Measurements from ENCODE around the gene CSNK1D. TPM values are rescaled to one million over a fixed set of nuclear protein-coding genes. Genes with fewer than 3 reads are reported as not detected.

CSNK1D gene
- total and polyA plus RNA-seq, 2 experiments from 2014 or later, result 55.3 to 66.4 TPM

DNA sequence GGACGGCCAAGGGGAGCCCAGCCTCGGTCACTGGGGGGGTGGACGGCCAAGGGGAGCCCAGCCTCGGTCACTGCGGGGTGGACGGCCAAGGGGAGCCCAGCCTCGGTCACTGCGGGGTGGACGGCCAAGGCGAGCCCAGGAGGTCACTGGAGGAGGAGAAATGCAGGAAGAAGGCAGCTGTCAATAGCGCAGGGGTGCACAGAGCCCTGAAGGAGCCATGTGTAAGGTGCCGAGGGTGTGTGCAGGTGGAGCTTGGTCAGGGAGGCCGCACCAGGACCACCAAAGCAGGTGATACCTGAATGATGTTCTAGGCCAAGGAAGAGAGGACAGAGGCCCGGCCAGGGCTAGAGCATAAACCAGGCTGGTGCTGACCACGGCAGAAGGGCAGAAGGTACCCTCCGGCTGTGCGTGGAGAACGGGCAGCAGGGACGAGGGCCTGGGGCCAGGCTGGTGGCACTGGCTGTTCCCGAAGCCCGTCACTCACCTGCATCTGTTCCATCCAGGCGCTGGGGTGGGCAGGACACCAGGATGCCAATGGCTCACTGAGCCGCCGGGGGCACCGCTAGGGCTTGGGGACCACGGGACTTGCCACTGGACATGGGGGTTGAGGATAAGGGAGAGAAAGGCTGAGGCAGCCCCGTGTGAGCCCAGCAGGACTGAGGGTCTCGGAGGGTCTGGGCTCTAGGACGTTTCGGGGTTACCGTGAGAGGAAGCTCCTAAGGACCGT is 55.0 kb downstream of the CSNK1D start:
- TF ChIP-seq EZH2phosphoT487 (IDR thresholded peaks at IDR 0.05; ENCODE audit: unreplicated experiment), result no peak
- no peak for ATAC-seq
- Histone ChIP-seq H3K27ac (ENCODE audit: low read depth) (no peak overlapping the region), H3K9me2 (ENCODE audit: insufficient read depth) (no peaks in the 10 kb centered on the region), H3K4me3 (no peak overlapping the region), H3K36me3 (ENCODE audit: insufficient read depth) (no peaks in the 10 kb centered on the region), H3F3A (replicated peaks; ENCODE audit: low read depth) (no peaks in the 10 kb centered on the region), H3K27me3 (ENCODE audit: insufficient read depth) (peaks cover 16% of the 10 kb centered on the region), H3K79me2 (replicated peaks; ENCODE audit: insufficient read depth) (no peaks in the 10 kb centered on the region), H3K4me1 (ENCODE audit: insufficient read depth) (no peaks in the 10 kb centered on the region), H3K4me2 (no peak overlapping the region), H4K20me1 (replicated peaks; ENCODE audit: insufficient read depth) (no peaks in the 10 kb centered on the region), H2AFZ (no peak overlapping the region)
- DNase-seq (ENCODE audit: low spot score), result no peak
- H3K9me3 Mint-ChIP-seq, result peaks cover 4% of the 10 kb centered on the region; the same call in 1 of the 3 replicates
- H3K36me3 Mint-ChIP-seq (ENCODE audit: low read depth), result no peaks in the 10 kb centered on the region
- no peaks in the 10 kb centered on the region; the same call in 2 of the 3 replicates for H3K4me1 Mint-ChIP-seq
- H3K27me3 Mint-ChIP-seq (ENCODE audit: insufficient read depth, low read depth, poor library complexity), result peaks cover 27% of the 10 kb centered on the region
- no peak overlapping the region for H3K4me3 Mint-ChIP-seq
- no peak overlapping the region for H3K27ac Mint-ChIP-seq

DNA sequence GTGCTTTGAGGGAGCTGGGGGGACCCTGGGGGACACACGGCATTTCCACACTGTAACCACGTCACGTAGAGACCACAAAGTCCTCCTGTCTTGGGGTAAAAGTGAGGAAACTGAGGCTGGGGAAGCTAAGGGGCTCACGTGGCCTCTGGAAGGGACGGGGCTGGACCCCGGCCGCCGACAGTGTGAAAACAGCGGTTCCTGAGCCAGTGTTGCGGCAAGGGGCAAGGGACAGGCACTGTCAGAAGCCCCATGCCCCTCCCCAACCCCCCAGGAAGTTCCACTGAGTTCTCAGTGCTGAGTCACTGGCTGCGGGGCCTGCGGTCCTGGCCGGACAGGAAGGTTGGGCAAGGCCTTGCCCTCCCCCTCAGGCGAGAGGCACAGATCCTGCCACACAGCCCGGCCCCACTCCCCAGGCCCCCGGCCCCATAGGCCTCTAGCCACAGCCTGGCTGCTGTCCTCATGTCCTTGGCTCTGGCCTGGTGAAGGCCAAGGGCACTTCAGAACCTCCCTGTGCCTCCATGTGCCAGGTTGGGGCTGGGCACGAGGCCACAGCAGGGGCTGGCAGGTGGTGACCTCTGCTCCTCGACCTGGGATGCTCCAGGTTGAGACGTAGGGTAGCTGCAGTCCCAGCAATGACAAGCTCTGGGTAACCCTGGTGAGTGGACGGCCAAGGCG is 55.8 kb downstream of the CSNK1D start:
- H2AFZ ChIP-seq, result no peak overlapping the region
- H3K9me2 ChIP-seq (ENCODE audit: insufficient read depth), result no peaks in the 10 kb centered on the region
- ATAC-seq (no peak), DNase-seq (ENCODE audit: low spot score) (no peak)
- no peak for TF ChIP-seq POLR2AphosphoS5 (IDR thresholded peaks at IDR 0.05; ENCODE audit: low read depth)
- no peak for TF ChIP-seq EZH2 (IDR thresholded peaks at IDR 0.05; ENCODE audit: low read depth, unreplicated experiment)
- H3K79me2 ChIP-seq (replicated peaks; ENCODE audit: insufficient read depth), result no peaks in the 10 kb centered on the region
- no peaks in the 10 kb centered on the region for H3F3A ChIP-seq (replicated peaks; ENCODE audit: low read depth)
- H3K36me3 Mint-ChIP-seq (ENCODE audit: low read depth), result no peaks in the 10 kb centered on the region
- H3K9me3 Mint-ChIP-seq, result peaks cover 4% of the 10 kb centered on the region; the same call in 1 of the 3 replicates
- no peaks in the 10 kb centered on the region for H3K4me1 ChIP-seq (ENCODE audit: insufficient read depth)
- peaks cover 22% of the 10 kb centered on the region for H3K27me3 ChIP-seq (ENCODE audit: insufficient read depth)
- no peak overlapping the region for H3K27ac ChIP-seq (ENCODE audit: low read depth)
- peaks cover 28% of the 10 kb centered on the region for H3K27me3 Mint-ChIP-seq (ENCODE audit: insufficient read depth, low read depth, poor library complexity)
- no peak overlapping the region for H3K27ac Mint-ChIP-seq
- H3K36me3 ChIP-seq (ENCODE audit: insufficient read depth), result no peaks in the 10 kb centered on the region
- H3K4me3 Mint-ChIP-seq, result no peak overlapping the region
- H3K4me3 ChIP-seq, result no peak overlapping the region
- H4K20me1 ChIP-seq (replicated peaks; ENCODE audit: insufficient read depth), result no peaks in the 10 kb centered on the region
- H3K4me1 Mint-ChIP-seq, result no peaks in the 10 kb centered on the region; the same call in 2 of the 3 replicates
- no peak overlapping the region for H3K4me2 ChIP-seq

DNA sequence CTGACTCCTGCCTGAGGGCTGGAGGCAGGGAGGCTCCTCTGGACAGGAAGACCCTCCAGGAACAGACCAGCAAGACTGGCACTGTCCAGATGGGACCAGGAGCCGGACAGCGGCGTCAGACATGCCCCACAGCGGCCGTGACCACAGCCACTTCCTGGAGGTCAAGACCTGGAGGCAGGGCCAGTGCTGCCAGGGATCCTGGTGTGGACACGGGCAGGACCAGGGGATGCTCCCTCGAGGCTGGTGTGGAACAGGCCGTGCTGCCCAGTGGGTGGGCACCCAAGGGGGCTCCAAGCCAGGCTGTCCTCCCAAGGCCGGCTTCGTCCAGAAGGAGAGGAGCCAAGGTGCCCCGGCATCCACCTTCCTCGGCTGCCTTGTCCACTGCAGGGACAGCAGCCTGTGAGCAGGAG is 56.4 kb downstream of the CSNK1D start:
- H3K27ac Mint-ChIP-seq, result no peak overlapping the region
- Histone ChIP-seq H3K79me2 (replicated peaks; ENCODE audit: insufficient read depth) (no peaks in the 10 kb centered on the region), H3F3A (replicated peaks; ENCODE audit: low read depth) (no peaks in the 10 kb centered on the region), H3K4me3 (no peak overlapping the region), H3K4me2 (no peak overlapping the region), H4K20me1 (replicated peaks; ENCODE audit: insufficient read depth) (no peaks in the 10 kb centered on the region), H3K27ac (ENCODE audit: low read depth) (no peak overlapping the region), H3K9me2 (ENCODE audit: insufficient read depth) (no peaks in the 10 kb centered on the region), H2AFZ (no peak overlapping the region), H3K4me1 (ENCODE audit: insufficient read depth) (no peaks in the 10 kb centered on the region), H3K27me3 (ENCODE audit: insufficient read depth) (peaks cover 22% of the 10 kb centered on the region), H3K36me3 (ENCODE audit: insufficient read depth) (no peaks in the 10 kb centered on the region)
- H3K4me3 Mint-ChIP-seq, result no peak overlapping the region
- no peaks in the 10 kb centered on the region; the same call in 2 of the 3 replicates for H3K4me1 Mint-ChIP-seq
- no peaks in the 10 kb centered on the region for H3K36me3 Mint-ChIP-seq (ENCODE audit: low read depth)
- ATAC-seq (no peak), DNase-seq (ENCODE audit: low spot score) (no peak)
- H3K9me3 Mint-ChIP-seq, result peaks cover 4% of the 10 kb centered on the region; the same call in 1 of the 3 replicates
- peaks cover 28% of the 10 kb centered on the region for H3K27me3 Mint-ChIP-seq (ENCODE audit: insufficient read depth, low read depth, poor library complexity)
- TF ChIP-seq STAT1 (IDR thresholded peaks at IDR 0.05; ENCODE audit: unreplicated experiment) (no peak), CREB1 (CRISPR knock-in tag; IDR thresholded peaks at IDR 0.05; ENCODE audit: low read depth) (no peak), NANOG (IDR thresholded peaks at IDR 0.05; ENCODE audit: borderline replicate concordance) (no peak), POLR2AphosphoS5 (IDR thresholded peaks at IDR 0.05; ENCODE audit: low read depth) (no peak)
- TF ChIP-seq, protein P1, sequence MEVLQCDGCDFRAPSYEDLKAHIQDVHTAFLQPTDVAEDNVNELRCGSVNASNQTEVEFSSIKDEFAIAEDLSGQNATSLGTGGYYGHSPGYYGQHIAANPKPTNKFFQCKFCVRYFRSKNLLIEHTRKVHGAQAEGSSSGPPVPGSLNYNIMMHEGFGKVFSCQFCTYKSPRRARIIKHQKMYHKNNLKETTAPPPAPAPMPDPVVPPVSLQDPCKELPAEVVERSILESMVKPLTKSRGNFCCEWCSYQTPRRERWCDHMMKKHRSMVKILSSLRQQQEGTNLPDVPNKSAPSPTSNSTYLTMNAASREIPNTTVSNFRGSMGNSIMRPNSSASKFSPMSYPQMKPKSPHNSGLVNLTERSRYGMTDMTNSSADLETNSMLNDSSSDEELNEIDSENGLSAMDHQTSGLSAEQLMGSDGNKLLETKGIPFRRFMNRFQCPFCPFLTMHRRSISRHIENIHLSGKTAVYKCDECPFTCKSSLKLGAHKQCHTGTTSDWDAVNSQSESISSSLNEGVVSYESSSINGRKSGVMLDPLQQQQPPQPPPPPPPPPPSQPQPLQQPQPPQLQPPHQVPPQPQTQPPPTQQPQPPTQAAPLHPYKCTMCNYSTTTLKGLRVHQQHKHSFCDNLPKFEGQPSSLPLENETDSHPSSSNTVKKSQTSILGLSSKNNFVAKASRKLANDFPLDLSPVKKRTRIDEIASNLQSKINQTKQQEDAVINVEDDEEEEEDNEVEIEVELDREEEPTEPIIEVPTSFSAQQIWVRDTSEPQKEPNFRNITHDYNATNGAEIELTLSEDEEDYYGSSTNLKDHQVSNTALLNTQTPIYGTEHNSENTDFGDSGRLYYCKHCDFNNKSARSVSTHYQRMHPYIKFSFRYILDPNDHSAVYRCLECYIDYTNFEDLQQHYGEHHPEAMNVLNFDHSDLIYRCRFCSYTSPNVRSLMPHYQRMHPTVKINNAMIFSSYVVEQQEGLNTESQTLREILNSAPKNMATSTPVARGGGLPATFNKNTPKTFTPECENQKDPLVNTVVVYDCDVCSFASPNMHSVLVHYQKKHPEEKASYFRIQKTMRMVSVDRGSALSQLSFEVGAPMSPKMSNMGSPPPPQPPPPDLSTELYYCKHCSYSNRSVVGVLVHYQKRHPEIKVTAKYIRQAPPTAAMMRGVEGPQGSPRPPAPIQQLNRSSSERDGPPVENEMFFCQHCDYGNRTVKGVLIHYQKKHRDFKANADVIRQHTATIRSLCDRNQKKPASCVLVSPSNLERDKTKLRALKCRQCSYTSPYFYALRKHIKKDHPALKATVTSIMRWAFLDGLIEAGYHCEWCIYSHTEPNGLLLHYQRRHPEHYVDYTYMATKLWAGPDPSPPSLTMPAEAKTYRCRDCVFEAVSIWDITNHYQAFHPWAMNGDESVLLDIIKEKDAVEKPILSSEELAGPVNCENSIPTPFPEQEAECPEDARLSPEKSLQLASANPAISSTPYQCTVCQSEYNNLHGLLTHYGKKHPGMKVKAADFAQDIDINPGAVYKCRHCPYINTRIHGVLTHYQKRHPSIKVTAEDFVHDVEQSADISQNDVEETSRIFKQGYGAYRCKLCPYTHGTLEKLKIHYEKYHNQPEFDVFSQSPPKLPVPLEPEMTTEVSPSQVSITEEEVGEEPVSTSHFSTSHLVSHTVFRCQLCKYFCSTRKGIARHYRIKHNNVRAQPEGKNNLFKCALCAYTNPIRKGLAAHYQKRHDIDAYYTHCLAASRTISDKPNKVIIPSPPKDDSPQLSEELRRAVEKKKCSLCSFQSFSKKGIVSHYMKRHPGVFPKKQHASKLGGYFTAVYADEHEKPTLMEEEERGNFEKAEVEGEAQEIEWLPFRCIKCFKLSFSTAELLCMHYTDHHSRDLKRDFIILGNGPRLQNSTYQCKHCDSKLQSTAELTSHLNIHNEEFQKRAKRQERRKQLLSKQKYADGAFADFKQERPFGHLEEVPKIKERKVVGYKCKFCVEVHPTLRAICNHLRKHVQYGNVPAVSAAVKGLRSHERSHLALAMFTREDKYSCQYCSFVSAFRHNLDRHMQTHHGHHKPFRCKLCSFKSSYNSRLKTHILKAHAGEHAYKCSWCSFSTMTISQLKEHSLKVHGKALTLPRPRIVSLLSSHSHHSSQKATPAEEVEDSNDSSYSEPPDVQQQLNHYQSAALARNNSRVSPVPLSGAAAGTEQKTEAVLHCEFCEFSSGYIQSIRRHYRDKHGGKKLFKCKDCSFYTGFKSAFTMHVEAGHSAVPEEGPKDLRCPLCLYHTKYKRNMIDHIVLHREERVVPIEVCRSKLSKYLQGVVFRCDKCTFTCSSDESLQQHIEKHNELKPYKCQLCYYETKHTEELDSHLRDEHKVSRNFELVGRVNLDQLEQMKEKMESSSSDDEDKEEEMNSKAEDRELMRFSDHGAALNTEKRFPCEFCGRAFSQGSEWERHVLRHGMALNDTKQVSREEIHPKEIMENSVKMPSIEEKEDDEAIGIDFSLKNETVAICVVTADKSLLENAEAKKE (CRISPR knock-in tag; IDR thresholded peaks at IDR 0.05), result no peak
- TF ChIP-seq, protein P2, sequence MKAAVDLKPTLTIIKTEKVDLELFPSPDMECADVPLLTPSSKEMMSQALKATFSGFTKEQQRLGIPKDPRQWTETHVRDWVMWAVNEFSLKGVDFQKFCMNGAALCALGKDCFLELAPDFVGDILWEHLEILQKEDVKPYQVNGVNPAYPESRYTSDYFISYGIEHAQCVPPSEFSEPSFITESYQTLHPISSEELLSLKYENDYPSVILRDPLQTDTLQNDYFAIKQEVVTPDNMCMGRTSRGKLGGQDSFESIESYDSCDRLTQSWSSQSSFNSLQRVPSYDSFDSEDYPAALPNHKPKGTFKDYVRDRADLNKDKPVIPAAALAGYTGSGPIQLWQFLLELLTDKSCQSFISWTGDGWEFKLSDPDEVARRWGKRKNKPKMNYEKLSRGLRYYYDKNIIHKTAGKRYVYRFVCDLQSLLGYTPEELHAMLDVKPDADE (IDR thresholded peaks at IDR 0.05), result no peak
